Stimulated activated CD4-positive, alpha-beta T cell treated with anti-CD3 and anti-CD28 coated beads, Interleukin-4, amount 100 ng/mL, for 4 hours (primary cell): ENCODE data around the gene QRICH2.
"Not testable (repeated sequence)": the region's sequence is repeated elsewhere in the genome, so short reads cannot be mapped to it uniquely, and the experiment has no call there.

Source experiments
- DNase-seq, 2 experiments: peaks; one replicate each; pipeline ENCODE4 v3.0.0-alpha.2; 2020

QRICH2 gene

DNA sequence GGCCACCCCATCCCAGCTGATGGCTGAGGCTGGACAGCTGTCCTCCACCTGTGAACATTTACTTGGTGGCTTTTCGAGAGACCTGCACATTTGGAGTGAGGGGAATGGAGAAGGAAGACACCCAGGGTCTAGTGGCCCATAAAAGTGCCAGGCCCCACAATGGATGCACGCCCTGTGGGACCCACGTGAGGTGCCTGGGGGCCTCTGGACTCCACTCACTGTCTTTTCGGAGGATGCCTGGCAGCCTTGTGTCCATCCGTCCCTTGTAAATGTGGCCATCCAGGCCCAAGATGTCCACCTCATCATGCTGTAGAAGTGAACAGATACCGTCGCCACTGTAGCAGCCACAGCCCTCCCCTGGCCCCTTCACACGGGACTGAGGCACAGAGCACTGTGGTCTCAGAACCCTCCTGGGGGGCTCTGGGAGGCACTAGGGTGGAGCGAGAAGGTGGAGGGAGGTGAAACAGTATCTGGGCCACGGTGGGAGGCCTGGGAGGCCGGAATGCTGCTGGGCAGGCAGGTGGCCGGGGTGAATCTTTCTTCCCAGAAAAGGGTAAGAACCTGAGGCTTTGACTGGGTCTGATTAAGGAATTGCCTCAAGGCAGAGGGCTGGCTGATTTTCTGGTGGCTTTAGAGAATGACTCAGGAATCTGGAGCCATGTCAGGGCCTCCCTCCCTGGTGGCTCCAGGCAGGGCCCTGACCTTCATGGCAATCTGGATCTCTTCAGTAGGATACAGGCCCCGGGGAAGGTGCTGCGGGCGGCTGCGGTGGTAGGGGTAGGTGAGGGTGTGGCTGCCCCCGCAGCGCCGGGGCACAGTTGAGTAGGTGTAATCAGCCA is 31.4 kb downstream of the QRICH2 start:
- no peak for DNase-seq

DNA sequence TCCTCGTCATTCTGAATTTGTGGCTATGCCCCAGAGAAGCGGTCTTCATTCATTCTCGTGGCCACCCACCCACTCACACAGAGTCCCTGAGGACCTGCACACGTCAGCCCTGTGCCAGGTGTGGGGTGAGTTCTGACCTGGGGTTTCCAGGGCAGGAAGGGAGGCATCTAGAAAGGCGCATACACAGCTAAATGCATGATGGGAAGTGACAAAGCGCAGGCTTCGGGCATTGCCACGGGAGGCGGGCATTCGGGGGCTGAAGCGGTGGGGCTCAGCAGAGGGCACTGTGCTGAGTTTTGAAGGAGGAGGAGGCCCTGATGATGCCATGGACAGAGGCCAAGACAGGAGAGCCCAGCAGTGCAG is 32.0 kb downstream of the QRICH2 start:
- DNase-seq = no peak

DNA sequence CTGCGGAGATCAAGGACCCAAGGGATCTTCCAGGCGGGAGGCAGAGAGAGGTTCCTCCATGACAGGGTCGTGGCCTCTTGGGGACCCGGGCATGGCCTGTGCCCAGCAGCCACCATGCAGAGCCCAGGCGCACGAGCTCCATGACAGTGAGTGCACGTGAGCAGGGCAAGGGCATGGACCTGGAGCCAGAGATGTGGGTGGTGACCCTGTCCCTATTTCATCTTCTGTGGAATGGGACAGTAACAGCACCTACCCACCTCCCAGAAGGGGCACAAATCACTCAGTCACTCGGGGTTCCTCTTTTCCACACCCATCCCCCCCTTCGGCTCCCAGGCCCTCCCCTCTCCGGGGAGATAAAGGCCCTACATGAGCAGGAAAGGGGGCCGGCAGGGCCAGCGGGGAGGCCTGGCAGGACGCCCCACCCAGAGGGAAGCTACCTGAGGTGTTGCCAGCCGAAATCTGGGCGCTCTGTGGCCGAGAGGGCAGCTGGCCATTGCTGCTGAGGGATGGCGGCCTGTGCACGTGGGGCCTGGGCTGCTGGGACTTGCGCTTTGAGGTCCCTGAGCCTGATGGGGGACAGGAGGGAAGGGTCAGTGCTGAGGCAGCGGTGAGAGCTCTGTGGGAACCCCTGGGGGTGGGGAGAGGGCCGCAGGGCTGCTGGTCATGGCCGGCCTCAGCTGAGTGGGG is 32.6 kb downstream of the QRICH2 start:
- no peak for DNase-seq

DNA sequence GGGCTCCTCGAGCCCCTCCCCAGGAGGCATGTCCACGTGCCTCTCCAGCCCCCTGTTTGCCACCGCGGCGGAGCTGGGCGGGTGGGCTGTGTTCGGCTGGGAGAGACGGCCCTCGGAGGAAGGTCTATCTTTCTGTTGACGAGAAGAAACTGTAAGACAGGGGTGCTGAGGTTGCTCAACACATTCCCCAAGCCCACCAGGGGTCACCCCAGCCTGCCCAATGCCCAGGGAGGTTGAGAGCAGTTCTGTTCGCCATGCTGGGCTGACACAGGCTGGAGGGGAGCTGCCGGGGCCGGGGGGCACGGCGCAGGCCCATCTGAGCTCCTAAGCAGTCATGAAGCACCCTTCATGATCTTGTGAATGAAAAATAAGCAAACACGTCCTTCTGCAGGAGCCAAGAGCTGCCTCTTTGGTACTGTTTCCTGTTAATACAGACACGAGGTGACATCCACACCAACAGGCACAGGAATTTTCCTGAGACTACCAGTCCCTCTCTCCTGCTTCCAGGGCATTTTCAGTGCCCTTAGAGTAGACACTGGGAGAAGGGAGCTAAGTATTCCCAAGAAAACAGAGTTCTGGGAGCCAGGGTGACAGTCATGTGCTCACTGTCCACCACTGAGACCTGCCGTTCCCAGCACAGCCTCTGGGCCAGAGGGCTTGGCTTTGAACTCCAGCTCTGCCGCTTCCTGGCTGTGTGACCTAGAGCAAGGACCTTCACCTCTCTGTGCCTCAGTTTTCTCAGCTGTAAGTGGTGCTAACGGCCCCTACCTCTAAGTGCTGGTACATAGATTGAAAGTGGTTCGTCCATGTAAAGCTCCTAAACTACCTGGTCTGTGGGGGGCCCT is 33.7 kb downstream of the QRICH2 start:
- DNase-seq = no peak

DNA sequence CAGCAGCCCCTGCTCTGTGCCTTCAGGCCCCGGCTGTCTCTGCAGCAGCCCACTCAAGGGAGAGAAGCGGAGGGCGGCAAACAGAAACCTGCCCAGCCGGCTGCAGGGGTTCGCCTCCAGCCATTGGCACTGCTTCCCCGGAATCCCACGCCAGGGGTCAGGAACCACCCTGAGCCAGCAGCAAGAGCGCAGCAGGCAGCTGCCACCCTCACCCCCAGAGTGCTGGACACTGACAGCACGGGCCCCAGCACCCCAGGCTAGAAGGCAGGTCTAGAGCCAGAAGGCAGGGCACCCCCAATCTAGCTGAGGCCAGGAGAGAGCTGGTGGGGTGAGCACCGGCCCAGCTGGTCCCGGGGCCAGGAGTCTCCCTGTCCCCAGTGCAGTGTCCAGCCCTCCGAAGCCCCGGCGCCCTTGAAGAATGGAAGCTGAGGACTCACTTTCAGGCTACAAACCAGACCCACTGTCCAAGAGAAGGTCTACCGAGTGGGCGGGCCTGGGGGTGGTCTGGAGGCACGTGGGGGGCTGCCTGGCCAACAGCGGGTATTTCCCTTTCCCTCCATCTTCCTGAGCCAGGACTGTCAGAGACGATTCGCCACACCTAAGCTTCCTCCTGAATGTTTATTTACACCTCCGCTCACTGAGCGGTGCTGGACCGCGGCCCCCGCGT is 34.5 kb downstream of the QRICH2 start:
- DNase-seq = no peak

DNA sequence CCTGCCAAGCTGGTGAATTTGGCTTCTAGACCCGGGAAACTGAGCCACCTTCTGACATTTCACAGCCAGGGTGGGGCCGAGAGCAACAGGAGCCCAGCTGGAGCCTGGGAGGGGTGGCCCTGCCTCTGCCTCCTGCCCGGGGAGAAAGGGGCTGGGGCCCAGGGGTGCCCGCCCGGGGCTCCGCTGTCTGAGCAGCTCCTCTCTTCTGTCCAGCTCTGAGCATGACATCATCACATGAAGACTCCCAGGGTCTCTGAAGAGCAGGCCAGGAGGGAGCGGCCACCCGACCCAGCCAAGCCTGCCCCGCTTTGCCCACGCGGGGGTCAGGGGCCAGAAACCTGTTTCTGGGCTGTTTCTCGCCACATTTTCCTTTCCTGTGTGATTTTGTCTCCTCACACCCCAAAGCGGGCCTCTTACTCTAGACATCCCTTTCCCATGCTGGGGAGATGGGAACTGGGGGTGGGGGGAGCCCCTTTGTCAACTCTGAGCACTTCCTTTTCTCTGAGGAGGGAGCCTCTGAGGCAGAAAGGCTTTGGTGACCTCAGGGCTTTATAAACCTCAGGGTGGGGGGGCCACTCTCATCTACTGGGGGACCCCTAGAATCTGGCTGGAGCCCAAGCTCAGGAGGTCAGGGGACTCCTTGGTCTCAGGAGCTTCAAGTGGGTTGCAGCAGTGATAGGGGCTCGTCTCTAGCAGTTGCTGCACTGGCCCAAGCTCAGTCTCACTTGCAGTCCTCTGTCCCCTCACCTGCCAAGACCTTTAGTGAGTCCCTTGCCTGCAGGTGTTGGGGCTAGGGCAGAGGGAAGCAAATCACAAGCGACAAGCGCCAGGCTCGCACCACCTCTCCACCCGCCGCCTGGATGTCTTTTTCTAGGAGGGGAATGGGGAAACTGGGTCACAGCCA is 35.3 kb downstream of the QRICH2 start:
- DNase-seq = peak; percentile 56 to 73

DNA sequence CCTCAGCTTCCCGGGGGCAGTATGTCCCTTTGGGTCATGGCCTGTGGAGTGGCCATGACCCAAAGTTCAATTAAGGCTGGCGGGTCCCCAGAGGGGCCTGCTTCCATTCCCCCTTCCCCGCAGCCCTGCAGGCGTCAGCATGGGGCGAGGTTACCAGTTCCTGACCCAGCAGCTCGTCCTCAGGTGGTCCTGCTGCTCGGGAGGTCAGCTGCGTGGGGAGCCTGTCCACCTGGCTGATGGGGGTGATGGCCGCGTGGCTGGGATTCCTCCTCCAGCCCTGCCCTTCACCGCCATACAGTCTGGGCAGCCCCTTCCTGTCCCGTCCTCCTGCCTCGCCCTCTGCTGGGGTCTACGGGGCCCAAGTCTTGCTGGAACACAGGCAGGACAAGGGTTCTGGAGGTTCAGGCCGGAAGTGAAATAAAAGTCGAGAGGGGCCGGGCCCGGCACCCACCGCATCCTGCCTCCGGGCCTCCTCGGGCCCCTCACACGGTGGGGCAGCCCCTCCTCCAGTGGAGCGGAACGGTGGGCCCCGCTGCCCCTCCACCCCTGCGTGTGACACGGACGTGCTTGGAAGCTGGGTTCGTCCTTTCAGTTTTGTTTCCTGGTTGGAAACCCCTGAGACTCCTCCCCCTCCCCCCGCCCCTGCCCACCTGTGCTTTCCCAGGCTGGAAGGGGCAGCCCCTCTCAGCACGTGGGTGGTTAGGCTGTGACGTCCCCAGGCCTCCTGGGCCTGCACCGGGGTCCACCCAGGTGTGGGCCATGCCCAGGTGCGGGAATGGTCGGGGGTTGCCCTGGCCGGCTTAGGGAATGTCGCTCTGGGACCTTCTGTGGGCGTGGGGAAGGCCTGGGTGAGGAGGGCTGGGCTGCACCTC is 36.2 kb downstream of the QRICH2 start:
- peak; percentile 80 to 91 for DNase-seq

DNA sequence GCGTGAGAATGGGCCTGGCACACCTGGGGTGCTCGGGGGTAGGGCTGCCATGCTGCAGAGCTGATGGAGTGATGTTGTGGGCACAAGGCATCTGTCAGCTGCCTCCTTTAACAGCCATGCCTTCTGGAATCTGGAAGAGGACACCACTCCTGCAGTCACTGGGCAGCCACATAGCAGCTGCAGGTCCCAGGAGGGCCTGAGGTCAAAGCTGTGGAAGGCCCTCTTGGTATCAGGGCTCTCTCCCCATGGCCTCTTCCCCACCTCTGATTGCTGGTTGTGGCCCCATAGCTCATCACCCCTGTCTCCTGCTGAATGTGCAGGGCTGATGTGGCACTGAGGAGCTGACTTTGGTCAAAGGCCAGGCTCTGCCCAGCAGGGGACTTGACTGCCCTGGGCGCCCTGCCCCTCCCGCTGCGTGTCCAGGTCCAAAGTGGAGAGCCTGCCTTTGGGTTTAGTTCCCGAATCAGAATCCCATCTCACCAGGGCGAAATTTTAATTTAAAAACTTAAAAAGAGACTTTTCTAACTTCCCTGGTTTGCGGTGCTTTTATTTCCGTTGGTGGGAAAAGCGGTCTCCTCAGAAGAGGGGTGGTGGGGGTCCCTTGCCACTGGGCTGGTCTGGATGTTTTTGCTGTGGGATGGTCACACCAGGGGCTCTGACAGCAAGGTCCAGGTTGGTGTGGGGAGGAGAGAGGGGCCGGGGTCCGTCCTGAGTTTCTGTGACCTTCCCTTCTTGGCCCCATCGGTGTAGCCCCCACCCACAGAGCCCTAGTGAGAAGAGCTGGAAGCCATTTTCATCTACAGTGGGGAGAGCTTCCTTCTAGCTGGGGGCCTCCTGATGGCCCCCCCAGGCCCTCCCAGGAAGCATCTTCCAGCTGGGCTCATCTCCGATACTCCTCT is 37.1 kb downstream of the QRICH2 start:
- DNase-seq = no peak

DNA sequence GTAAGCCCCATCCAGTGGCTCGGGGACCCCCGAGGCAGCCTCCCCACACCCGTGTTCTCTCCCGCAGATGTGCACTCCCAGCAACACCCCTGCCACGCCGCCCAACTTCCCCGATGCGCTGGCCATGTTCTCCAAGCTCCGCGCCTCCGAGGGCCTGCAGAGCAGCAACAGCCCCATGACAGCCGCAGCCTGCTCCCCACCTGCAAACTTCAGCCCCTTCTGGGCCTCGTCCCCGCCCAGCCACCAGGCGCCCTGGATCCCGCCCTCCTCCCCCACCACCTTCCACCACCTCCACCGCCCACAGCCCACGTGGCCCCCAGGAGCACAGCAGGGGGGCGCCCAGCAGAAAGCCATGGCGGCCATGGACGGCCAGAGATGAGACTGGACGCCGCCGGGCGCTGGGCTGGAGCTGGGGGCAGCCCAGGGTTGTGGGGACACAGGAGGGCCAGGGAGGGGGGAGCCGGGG is 37.9 kb downstream of the QRICH2 start:
- DNase-seq = no peak

DNA sequence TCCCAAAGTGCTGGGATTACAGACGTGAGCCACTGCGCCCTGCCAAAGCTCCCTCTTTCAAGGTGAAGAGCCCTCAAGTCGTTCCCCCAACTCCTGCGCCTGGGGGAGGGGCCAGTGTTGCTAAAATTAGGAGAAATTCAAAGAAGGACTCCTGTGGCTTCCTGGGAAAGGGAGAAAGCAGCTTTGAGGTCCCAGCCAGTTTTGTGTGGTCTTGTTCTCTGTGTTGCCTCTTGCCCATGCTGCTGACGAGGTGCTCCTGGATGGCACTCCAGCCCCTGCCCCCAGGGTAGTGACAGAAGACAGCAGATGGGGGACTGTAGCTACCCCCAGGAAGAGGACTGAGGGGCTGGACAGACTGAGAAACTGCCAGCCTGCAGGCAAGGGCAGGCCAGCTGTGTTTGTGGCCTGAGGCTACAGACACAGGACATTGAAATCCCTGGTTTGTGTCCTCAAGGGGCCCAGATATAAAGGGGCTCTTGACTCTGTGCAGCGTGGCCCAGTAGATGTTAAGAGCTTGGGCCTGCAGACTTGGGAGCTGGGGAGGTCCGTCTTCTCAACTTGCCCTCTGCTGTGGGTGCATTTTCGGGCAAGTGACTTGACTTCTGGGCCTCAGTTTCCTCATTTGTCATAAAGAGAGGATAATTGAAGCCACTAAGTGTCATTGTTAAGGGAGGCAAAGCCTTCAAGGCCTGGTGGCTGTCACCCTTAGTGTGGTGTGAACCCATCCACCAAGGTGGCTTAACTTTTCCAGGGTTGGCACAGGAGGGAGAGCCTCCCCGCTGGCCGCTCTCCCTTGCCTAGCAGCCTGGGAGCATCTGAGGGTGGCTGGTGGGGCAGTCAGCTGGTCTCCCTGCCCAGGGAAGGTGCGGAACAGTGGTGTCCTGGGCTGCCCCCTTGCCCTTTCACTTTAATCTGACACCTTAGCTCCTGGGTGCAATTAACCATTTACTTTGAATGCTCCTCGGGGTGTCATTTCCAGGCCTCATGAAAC is 38.8 kb downstream of the QRICH2 start:
- no peak for DNase-seq

DNA sequence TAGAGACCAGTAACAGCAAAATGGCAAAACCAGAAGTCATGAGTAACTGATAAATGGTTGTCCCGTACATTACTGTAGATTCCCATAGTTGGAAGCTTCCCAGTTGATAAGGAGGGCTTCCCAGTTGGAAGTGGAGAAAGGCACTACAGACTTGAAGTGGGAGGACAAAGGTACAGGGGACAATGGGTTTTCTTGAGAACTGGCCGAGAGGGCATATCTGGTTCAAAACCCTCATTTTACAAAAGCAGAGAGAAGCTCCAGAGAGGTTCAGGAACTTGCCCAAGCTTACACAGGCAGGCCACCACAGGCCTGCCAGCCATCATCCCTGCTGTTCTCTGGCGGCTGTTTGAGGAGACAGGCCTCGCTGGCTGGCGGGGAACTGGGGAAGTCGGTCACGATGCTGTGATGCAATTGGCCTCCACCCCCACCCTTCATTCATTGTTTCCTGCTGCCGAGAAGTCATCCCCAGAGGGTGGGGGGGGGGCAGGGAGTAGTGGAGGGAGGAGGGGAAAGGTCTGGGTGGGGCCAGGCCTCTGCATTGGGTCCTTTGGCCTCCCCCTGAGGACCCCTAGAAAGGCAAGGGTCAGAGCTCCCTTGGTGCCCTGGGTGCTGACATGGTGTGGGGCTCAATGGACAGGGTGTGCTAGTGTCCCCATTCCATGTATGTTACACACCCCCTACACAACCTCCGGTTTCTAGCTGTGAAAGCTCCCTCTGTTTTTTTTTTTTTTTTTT is 39.9 kb downstream of the QRICH2 start:
- DNase-seq = peak; percentile 65 to 84

DNA sequence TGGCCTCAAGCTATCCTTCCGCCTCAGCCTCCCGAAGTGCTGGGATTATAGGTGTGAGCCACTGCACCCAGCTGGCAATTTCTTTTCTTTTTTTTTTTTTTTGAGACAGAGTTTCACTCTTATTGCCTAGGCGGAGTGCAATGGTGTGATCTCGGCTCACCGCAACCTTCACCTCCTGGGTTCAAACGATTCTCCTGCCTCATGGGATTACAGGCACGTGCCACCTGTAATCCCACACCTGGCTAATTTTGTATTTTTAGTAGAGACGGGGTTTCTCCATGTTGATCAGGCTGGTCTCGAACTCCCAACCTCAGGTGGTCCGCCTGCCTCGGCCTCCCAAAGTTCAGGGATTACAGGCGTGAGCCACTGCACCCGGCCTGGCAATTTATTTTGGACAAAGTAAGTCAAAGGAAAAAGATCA is 40.5 kb downstream of the QRICH2 start:
- not testable (repeated sequence) for DNase-seq

DNA sequence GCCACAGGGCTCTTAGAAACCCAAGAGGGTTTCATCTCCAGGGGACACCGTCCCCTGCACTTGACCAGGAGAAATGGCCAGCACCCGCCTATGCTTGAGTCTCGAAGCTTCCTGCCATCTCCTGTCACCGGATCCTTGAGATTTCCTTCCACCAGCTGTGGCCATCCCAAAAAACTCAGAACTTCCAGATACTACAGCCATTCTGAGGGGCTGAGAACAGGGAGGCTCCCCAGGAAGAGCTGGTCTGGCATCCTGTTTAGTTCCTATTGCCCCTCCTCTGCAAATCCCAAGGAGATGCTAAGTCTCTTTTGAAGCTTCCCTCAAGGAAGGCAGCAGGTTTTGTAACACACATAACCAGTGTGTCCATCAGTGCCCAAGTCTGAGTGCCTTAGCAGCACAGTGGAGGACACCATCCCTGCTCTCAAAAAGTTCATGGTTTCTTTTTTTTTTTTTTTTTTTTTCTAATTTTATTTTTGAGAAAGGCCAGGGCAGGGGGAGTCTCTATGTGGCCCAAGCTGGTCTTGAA is 41.0 kb downstream of the QRICH2 start:
- DNase-seq = no peak

DNA sequence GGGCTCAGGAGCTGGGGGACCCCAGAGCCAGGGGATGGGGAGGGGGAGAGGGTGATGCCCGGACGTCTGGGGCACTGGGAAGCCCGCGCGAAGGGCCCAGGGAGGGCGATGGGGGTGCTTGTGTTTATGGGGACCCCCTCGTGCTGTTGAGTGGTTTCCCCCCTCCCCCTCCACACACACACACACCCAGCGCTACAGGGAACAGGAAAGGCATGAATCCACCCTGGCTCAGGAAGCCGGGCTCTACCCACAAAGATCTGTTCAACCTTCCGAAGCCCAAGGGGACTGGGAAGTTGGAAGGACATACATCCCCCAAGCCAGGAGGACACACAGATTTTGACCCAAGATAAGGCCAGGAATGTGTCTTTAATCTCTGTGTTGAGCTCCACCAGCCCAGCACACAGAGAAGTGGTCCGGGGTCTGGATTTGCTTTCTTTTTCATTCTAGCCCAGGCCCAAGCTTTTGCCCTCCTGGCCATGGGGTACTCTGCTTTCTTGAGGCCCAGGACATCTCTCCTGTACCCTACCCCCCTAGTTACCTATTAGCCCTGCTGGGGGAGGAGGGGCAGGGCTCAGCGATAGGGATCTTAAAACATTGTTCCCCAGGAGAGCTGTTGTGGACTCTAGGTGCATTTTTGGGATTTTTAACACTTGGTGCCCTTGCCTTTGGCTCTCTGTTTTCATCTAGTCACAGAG is 41.7 kb downstream of the QRICH2 start:
- no peak for DNase-seq

DNA sequence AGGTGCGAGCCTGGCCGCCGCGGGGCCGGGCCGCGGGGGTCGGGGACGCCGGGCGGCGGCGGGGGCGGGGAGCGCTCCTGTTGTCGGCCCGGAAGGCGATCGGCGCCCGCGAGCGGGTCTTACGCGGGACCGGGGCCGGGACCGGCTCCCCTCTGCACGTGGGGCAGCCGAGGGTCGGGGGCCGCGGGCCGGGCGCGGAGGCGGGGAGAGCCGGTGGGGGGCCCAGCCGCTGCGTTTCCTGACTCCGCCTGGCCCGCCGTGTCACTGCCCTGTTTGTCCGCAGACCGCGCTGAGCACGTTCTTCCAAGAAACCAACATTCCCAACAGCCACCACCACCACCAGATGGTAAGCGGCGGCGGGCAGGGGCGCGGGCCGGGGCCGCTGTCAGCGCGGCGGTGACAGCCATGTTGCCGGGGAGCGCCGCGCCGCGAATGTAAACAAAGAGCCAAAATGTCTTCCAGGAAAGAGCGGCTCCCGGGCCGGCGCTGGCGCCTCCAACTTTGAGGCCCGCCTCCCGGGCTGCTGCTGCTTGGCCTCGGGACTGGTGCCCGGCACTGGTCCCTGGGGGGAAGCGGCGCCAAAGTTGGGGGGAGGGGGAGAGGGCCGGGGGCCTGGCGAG is 42.3 kb downstream of the QRICH2 start:
- DNase-seq = peak in 1 of 2 experiments; percentile 50
